Measurements from ENCODE around the gene IDE.

IDE gene

DNA sequence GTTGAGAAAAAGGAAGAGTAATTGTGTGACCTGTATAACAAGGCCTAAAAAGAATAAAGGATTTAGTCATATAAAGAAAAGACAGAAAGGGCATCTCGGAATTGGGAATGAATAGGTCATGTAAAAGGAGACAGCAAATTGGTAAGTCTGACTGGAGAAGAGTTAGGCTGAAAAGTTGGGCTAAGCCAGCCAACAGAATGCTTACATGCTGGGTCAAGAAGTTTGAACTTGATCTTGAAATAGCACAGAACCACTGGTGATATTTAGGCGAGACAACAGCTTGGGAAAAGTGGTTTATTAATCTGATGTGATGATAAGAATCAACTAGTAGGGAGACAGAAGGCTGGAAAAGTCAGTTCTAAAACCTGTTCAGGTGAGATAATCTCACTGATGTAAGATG lies 4.8 kb downstream of the IDE start:
- ATAC-seq: no peak

DNA sequence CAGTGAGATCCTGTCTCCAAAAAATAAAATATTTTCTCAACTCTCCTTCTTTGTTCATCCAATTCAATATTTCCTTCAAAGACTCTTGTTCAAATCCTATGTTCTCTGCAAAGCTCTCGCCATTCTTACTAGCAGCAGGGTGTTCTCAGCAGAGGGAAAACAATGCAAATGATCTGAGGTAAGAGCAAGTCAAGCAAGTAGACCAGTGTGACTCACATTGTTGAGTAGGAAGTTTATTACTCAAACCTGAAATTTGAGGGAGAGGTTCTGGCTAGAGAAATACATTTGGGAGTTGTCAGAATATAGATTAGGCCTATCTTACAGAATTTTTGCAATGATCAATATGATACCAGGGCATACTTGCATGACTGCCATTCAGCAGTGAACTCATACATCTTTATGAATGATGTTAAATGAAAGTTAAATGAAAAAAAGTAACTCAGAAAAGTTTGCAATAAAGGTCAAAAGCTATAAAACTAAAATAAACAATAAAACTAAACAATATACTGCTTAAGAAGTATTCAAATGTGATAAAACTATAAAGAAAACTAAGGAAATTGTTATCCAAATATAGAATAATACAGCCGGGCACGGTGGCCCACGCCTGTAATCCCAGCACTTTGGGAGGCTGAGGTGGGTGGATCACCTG lies 5.8 kb downstream of the IDE start:
- ATAC-seq: no peak

More for the DNA sequence above, 4.8 kb downstream of the IDE start:
- no peak for TF ChIP-seq CSDC2 (CRISPR knock-in tag; IDR thresholded peaks at IDR 0.05)
- TF ChIP-seq PPARA (CRISPR knock-in tag; IDR thresholded peaks at IDR 0.05; ENCODE audit: borderline replicate concordance): no peak
- no peak for TF ChIP-seq ARNTL (CRISPR knock-in tag; IDR thresholded peaks at IDR 0.05; ENCODE audit: borderline replicate concordance, low read depth)
- no peak for TF ChIP-seq TOX (CRISPR knock-in tag; IDR thresholded peaks at IDR 0.05; ENCODE audit: borderline replicate concordance)
- no peak for TF ChIP-seq ZFP30 (CRISPR knock-in tag; IDR thresholded peaks at IDR 0.05)
- no peak for TF ChIP-seq SNAI2 (CRISPR knock-in tag; IDR thresholded peaks at IDR 0.05)
- no peak for TF ChIP-seq ESRRG (CRISPR knock-in tag; IDR thresholded peaks at IDR 0.05)
- TF ChIP-seq ZC3H10 (CRISPR knock-in tag; IDR thresholded peaks at IDR 0.05): no peak
- TF ChIP-seq GLIS3 (CRISPR knock-in tag; IDR thresholded peaks at IDR 0.05): no peak
- TF ChIP-seq ZFP3 (CRISPR knock-in tag; IDR thresholded peaks at IDR 0.05): no peak
- TF ChIP-seq ZNF565 (CRISPR knock-in tag; conservative IDR thresholded peaks at IDR 0.05; ENCODE audit: low read depth): no peak
- TF ChIP-seq TCF4 (CRISPR knock-in tag; IDR thresholded peaks at IDR 0.05; ENCODE audit: borderline replicate concordance): no peak

DNA sequence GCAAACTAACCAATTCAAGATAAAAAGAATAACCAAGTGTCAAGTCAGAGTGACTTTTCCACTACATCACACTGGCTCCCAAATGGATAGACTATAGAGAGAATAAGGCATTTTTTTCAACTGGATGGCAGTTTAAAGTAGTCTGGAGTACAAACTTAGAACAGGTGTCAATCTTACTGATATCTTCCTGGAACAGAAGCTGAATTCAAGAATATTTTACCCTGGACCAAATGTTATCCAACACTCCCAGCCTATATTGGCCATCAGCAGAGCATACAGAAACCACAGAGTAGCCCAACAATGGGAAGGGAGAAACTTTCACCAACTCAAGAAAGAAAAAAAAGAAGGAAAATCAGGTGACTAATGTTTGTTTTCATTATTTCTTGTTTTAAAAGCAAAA lies 11.5 kb downstream of the IDE start:
- TF ChIP-seq RARB (CRISPR knock-in tag; IDR thresholded peaks at IDR 0.05): no peak
- TF ChIP-seq PPARA (CRISPR knock-in tag; IDR thresholded peaks at IDR 0.05; ENCODE audit: borderline replicate concordance): no peak
- TF ChIP-seq GLIS3 (CRISPR knock-in tag; IDR thresholded peaks at IDR 0.05): no peak
- TF ChIP-seq SNAI2 (CRISPR knock-in tag; IDR thresholded peaks at IDR 0.05): no peak
- TF ChIP-seq ZFP30 (CRISPR knock-in tag; IDR thresholded peaks at IDR 0.05): no peak
- TF ChIP-seq CSDC2 (CRISPR knock-in tag; IDR thresholded peaks at IDR 0.05): no peak
- TF ChIP-seq, protein P1, sequence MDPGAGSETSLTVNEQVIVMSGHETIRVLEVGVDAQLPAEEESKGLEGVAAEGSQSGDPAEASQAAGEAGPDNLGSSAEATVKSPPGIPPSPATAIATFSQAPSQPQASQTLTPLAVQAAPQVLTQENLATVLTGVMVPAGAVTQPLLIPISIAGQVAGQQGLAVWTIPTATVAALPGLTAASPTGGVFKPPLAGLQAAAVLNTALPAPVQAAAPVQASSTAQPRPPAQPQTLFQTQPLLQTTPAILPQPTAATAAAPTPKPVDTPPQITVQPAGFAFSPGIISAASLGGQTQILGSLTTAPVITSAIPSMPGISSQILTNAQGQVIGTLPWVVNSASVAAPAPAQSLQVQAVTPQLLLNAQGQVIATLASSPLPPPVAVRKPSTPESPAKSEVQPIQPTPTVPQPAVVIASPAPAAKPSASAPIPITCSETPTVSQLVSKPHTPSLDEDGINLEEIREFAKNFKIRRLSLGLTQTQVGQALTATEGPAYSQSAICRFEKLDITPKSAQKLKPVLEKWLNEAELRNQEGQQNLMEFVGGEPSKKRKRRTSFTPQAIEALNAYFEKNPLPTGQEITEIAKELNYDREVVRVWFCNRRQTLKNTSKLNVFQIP (CRISPR knock-in tag; IDR thresholded peaks at IDR 0.05; ENCODE audit: borderline replicate concordance, low read depth): no peak
- TF ChIP-seq OSR1 (CRISPR knock-in tag; IDR thresholded peaks at IDR 0.05): no peak
- TF ChIP-seq, protein P2, sequence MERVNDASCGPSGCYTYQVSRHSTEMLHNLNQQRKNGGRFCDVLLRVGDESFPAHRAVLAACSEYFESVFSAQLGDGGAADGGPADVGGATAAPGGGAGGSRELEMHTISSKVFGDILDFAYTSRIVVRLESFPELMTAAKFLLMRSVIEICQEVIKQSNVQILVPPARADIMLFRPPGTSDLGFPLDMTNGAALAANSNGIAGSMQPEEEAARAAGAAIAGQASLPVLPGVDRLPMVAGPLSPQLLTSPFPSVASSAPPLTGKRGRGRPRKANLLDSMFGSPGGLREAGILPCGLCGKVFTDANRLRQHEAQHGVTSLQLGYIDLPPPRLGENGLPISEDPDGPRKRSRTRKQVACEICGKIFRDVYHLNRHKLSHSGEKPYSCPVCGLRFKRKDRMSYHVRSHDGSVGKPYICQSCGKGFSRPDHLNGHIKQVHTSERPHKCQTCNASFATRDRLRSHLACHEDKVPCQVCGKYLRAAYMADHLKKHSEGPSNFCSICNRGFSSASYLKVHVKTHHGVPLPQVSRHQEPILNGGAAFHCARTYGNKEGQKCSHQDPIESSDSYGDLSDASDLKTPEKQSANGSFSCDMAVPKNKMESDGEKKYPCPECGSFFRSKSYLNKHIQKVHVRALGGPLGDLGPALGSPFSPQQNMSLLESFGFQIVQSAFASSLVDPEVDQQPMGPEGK (CRISPR knock-in tag; IDR thresholded peaks at IDR 0.05; ENCODE audit: borderline replicate concordance): no peak
- TF ChIP-seq TCF4 (CRISPR knock-in tag; IDR thresholded peaks at IDR 0.05; ENCODE audit: borderline replicate concordance): no peak
- TF ChIP-seq ZFP3 (CRISPR knock-in tag; IDR thresholded peaks at IDR 0.05): no peak
- TF ChIP-seq ZC3H10 (CRISPR knock-in tag; IDR thresholded peaks at IDR 0.05): no peak
- TF ChIP-seq, protein P3, sequence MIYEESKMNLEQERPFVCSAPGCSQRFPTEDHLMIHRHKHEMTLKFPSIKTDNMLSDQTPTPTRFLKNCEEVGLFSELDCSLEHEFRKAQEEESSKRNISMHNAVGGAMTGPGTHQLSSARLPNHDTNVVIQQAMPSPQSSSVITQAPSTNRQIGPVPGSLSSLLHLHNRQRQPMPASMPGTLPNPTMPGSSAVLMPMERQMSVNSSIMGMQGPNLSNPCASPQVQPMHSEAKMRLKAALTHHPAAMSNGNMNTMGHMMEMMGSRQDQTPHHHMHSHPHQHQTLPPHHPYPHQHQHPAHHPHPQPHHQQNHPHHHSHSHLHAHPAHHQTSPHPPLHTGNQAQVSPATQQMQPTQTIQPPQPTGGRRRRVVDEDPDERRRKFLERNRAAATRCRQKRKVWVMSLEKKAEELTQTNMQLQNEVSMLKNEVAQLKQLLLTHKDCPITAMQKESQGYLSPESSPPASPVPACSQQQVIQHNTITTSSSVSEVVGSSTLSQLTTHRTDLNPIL (CRISPR knock-in tag; IDR thresholded peaks at IDR 0.05; ENCODE audit: low read depth): no peak
- no peak for TF ChIP-seq ZNF565 (CRISPR knock-in tag; conservative IDR thresholded peaks at IDR 0.05; ENCODE audit: low read depth)
- no peak for ATAC-seq

More for the DNA sequence above, 5.8 kb downstream of the IDE start:
- TF ChIP-seq BACH2 (CRISPR knock-in tag; IDR thresholded peaks at IDR 0.05; ENCODE audit: borderline replicate concordance) (no peak), ZFP30 (CRISPR knock-in tag; IDR thresholded peaks at IDR 0.05) (no peak), ISL1 (CRISPR knock-in tag; IDR thresholded peaks at IDR 0.05) (no peak), ESRRG (CRISPR knock-in tag; IDR thresholded peaks at IDR 0.05) (no peak), ZNF70 (CRISPR knock-in tag; IDR thresholded peaks at IDR 0.05) (no peak), TOX (CRISPR knock-in tag; IDR thresholded peaks at IDR 0.05; ENCODE audit: borderline replicate concordance) (no peak), ZFP3 (CRISPR knock-in tag; IDR thresholded peaks at IDR 0.05) (no peak), PPARA (CRISPR knock-in tag; IDR thresholded peaks at IDR 0.05; ENCODE audit: borderline replicate concordance) (no peak), RARB (CRISPR knock-in tag; IDR thresholded peaks at IDR 0.05) (no peak), ZNF8 (CRISPR knock-in tag; IDR thresholded peaks at IDR 0.05) (no peak), ZC3H10 (CRISPR knock-in tag; IDR thresholded peaks at IDR 0.05) (no peak)
- TF ChIP-seq, protein P3 (CRISPR knock-in tag; IDR thresholded peaks at IDR 0.05; ENCODE audit: low read depth): no peak

DNA sequence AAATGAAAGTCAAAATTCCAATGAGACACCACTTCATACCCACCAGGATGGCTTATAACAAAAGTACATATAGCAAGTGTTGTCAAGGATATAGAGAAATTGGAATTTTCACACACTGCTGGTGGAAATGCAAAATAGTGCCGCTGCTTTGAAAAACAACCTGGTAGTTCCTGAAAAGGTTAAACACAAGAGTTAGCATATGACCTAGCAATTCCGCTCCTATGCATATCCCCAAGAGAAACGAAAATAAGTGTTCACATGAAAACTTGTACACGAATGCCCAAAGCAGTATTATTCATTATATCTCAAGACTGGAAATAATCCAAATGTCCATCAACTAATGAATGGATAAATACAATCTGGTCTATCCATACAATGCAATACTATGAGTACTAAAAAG lies 14.8 kb downstream of the IDE start:
- no peak for ATAC-seq
- TF ChIP-seq TCF4 (CRISPR knock-in tag; IDR thresholded peaks at IDR 0.05; ENCODE audit: borderline replicate concordance) (no peak), ZFP30 (CRISPR knock-in tag; IDR thresholded peaks at IDR 0.05) (no peak), ISL1 (CRISPR knock-in tag; IDR thresholded peaks at IDR 0.05) (no peak), ZFP3 (CRISPR knock-in tag; IDR thresholded peaks at IDR 0.05) (no peak)
- TF ChIP-seq, protein P1 (CRISPR knock-in tag; IDR thresholded peaks at IDR 0.05; ENCODE audit: borderline replicate concordance, low read depth): no peak
- TF ChIP-seq, protein P2 (CRISPR knock-in tag; IDR thresholded peaks at IDR 0.05; ENCODE audit: borderline replicate concordance): no peak

All from SK-N-SH treated with all-trans-retinoic acid at 6 μM for 48 hours (cell line).